GM18498 (cell line): ENCODE results near the gene USO1.
"Not testable (repeated sequence)": the region's sequence is repeated elsewhere in the genome, so short reads cannot be mapped to it uniquely, and the experiment has no call there.

Source experiments
- ATAC-seq: cut with Tn5 transposase; IDR thresholded peaks from one replicate; pipeline ENCODE4 v1.9.1; 2021; ENCODE audit warnings: mild to moderate bottlenecking, moderate library complexity; ENCODE audit not compliant: unreplicated experiment

Gene USO1, protein sequence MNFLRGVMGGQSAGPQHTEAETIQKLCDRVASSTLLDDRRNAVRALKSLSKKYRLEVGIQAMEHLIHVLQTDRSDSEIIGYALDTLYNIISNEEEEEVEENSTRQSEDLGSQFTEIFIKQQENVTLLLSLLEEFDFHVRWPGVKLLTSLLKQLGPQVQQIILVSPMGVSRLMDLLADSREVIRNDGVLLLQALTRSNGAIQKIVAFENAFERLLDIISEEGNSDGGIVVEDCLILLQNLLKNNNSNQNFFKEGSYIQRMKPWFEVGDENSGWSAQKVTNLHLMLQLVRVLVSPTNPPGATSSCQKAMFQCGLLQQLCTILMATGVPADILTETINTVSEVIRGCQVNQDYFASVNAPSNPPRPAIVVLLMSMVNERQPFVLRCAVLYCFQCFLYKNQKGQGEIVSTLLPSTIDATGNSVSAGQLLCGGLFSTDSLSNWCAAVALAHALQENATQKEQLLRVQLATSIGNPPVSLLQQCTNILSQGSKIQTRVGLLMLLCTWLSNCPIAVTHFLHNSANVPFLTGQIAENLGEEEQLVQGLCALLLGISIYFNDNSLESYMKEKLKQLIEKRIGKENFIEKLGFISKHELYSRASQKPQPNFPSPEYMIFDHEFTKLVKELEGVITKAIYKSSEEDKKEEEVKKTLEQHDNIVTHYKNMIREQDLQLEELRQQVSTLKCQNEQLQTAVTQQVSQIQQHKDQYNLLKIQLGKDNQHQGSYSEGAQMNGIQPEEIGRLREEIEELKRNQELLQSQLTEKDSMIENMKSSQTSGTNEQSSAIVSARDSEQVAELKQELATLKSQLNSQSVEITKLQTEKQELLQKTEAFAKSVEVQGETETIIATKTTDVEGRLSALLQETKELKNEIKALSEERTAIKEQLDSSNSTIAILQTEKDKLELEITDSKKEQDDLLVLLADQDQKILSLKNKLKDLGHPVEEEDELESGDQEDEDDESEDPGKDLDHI

GRCh38 chr4:75724066-75724866 is at the start of gene USO1:
Gene USO1 (plus strand): TSS chr4:75724577. CDS start chr4:75724820, 243 bp downstream.
- peak; percentile 90 for ATAC-seq

GRCh38 chr4:75675004-75675531 is 49.3 kb upstream of the USO1 start:
- ATAC-seq: no peak

DNA sequence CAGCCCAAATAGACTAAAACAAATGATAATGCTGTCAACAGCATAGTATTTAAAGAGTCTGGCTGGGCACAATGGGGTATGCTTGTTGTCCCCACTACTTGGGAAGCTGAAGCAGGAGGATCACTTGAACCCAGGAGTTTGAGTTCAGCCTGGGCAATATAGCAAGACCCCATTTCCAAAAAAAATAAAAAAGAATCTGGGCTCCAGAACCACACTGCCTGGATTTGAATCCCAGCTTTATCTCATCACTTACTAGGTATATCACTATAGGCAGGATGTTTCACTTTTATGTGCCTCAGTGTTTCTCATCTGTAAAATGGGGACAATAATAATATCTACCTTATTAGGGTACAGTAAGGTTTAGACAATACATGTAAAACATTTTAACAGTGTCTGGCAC is 45.9 kb upstream of the USO1 start:
- ATAC-seq: no peak

- ATAC-seq: no peak
These were observed 45.4 kb upstream of the USO1 start for GRCh38 chr4:75678965-75679364.

- no peak for ATAC-seq
These were observed 44.4 kb upstream of the USO1 start for GRCh38 chr4:75679876-75680575.

GRCh38 chr4:75683482-75684155 is 40.8 kb upstream of the USO1 start:
- no peak for ATAC-seq

DNA sequence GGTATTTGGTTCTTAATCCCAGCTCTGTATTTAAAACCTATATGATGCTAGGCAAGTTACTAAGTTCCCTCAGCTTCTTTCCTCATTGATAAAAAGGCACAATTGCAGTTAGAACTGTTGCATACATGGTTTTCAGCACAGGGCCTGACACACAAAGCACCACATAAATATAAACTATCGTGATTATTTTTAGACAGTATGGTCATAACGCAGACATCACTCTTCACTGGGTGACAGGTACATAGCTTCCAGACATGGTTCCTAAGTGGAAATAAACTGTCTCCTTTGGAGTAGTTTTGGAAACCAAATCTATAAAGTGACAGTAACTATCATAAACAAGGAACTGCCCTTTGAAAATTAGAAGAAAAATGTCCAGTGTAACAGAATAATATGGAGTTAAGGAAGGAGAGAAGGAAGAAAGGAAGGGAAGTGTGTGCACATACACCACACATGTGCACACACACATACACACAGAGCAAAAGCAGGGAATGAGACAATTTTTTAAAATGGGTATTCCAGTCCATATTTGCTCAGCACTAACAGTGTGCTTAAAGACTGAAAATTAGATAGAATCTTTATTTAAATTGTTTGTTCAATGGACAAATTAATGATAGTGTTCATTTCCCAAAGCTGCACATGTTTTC is 38.7 kb upstream of the USO1 start:
- no peak for ATAC-seq

- no peak for ATAC-seq
These were observed 38.0 kb upstream of the USO1 start for GRCh38 chr4:75686346-75686745.

DNA sequence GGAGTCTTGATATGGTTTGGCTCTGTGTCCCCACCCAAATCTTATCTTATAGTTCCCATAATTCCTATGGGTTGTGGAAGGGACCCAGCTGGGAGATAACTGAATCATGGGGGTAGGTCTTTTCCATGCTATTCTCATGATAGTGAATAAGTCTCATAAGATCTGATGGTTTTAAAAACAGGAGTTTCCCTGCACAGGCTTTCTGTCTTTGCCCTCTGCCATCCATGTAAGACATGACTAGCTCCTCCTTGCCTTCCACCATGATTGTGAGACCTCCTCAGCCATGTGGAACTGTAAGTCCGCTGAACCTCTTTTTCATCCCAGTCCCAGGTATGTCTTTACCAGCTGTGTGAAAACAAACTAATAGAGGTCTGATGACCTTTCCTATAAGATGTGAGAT is 37.3 kb upstream of the USO1 start:
- not testable (repeated sequence) for ATAC-seq

DNA sequence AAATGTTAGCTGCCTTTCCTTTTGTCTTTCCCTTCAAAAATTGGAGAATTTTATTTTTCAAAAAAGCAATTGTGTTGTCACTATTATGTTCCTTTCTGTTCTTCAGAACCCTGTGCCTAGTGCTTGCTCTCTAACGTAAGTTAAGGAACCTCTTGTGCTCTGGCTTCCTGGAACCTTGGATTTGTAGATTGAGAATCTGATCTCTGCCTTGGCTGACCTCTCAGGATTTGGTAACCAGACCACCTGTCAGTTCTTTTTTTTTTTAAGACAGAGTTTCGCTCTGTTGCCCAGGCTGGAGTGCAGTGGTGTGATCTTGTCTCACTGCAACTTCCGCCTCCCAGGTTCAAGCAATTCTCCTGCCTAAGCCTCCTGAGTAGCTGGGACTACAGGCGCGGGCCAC is 32.3 kb upstream of the USO1 start:
- ATAC-seq: not testable (repeated sequence)

DNA sequence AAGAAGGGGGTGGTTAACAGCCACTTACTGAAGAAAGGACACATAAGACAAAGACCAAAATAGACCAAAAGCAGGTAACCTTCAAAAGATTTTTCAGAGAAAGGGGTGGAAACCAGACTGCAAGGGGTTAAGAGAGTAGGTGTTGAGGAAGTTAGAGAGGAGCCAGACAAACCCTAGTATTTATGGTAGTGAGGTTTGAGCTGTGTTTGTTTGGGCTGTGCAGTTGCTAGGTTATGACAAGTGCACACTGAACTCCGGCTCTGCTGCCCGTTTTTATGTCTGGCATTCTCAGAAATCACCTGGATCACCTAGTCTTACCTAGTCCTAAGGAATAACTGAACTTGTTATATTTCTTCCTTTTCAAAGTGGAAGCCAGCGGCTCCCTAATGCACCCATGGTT is 28.3 kb upstream of the USO1 start:
- ATAC-seq: no peak

DNA sequence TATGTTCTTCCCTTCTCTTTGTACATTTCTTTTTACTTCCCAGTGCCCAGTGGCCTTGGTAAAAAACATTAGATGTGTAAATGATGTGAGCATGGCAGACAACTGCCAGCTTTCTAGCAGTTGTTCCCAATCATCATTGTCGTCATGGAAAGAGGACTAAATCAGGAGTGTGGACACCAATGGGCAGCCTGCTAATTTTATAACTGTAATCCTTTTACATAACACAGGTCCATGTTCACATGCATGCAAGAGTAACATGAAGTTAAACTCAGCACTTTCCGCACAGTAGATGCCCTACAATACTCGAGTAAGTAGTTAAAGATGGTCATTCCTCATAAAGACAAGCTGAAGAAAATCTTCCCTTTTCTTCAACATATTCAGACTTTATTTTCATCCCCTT is 27.8 kb upstream of the USO1 start:
- ATAC-seq: no peak

GRCh38 chr4:75698162-75698962 is 26.0 kb upstream of the USO1 start:
- ATAC-seq: peak; percentile 93

GRCh38 chr4:75698963-75699228 is 25.5 kb upstream of the USO1 start:
- ATAC-seq: peak; percentile 55

DNA sequence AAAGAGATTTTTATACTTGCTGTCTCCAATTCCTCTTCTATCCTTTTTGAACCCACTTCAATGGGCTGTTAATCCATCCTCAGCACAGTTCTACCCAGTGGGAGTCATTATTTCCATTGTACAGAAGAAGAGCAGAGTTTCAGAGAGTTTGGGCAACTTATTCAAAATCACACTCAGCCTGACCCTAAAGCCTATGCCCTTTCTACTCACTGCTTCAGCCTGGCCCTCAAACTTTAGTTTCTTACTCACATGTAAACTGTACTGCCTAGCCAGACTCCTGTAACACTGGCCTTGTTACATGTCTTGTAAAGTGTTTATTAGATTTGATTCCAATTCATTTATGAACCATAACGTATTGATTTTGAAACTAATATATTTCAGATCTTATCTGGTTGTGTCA is 25.1 kb upstream of the USO1 start:
- peak; percentile 13 for ATAC-seq

DNA sequence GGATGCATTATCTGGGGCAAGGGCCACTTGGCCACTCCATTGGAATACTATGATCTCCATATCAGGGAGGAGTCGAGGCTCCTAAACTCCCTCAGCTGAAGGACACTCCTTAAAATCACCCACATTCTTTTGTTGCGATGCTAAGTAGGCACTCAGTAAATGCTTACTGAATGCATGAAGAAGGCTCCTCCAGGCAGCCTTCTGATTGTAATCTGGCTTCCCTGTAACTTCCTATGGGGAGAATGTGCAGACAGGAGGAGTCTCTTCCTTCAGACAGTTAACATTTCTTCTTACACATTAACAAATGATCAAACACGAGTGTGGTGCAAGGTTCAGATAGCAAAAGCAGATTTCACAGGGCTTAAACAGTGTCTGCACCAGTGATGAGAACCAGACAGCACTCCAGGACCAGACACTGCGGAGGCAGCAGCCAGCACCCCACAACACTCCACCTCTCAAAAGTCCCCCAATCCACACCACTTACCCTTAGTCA is 21.4 kb upstream of the USO1 start:
- no peak for ATAC-seq

GRCh38 chr4:75705198-75705977 is 19.0 kb upstream of the USO1 start:
- no peak for ATAC-seq
